Mesothelial cell of epicardium (in vitro differentiated cells): ENCODE data around the gene INTS15. TPM values are rescaled to one million over a fixed set of nuclear protein-coding genes. Genes with fewer than 3 reads are reported as not detected.

Experiments used
- DNase-seq, 2 experiments: peaks; one replicate each; pipeline ENCODE4 v3.0.0; 2021; ENCODE audit warnings: low spot score in 2 of 2; ENCODE audit not compliant: unreplicated experiment in 2 of 2
- H3K27ac Mint-ChIP-seq: 2 replicates; pipeline ENCODE4 v1.8.0; 2021; ENCODE audit warnings: mixed read lengths
- H3K27me3 Mint-ChIP-seq: 2 replicates; pipeline ENCODE4 v1.8.0; 2021; ENCODE audit warnings: low read depth, mixed read lengths
- H3K36me3 Mint-ChIP-seq: 2 replicates; pipeline ENCODE4 v1.8.0; 2021; ENCODE audit warnings: mixed read lengths
- H3K4me1 Mint-ChIP-seq: 2 replicates; pipeline ENCODE4 v1.8.0; 2021; ENCODE audit warnings: mixed read lengths
- H3K4me3 Mint-ChIP-seq: 2 replicates; pipeline ENCODE4 v1.8.0; 2021; ENCODE audit warnings: mild to moderate bottlenecking, moderate library complexity, mixed read lengths
- H3K9me3 Mint-ChIP-seq: 2 replicates; pipeline ENCODE4 v1.8.0; 2021; ENCODE audit warnings: mixed read lengths
- total RNA-seq: library from RNA; stranded (reverse); gene quantifications from 3 replicates; pipeline ENCODE4 v1.2.1, GENCODE V29; 2021
- TF ChIP-seq, protein P1 (sequence below): fragments of 200-600 bp; sonication (generic); IDR thresholded peaks from one replicate; pipeline ENCODE4 v1.5.0; 2021; ENCODE audit warnings: antibody characterized with exemption; ENCODE audit not compliant: unreplicated experiment

Gene INTS15
- total RNA-seq, 1 donor from 2014 or later, result 44.4 TPM

DNA sequence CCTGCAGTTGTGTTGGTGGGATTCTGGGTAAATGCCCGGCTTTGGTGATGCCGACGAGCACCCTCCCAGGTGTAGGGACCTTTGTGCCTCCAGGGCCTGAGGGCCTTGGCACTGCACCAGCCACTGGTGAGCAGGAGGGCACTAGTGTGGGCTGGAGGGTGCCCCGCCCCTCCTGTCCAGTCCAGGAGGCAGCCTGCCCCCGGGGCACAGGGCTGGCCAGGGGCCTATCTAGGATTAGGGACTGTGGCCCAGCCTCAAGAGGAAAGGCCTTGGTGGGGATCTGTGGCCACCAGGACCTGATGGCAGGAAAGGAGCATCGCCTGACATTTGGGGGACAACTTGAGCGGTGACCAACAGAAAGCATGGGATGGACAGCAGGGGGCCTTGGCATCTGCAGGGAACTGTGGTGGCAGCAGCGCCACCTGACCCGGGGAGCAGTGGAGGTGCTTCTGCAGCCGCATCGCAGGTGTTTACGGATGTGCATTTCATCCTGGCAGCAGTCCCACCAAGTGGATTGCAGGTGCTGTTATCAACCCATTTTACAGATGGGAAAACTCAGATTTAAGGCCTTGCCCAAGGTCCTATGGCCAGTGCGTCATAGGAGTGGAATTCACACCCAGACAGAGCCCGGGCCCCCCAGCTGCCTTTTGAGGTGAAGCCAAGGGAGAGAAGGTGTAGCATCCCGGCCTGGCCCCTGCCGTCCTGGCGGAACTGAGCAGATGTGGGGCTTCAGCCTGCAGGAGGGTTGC, 58.4 kb downstream of the INTS15 start:
- no peaks in the 10 kb centered on the region for H3K4me1 Mint-ChIP-seq

DNA sequence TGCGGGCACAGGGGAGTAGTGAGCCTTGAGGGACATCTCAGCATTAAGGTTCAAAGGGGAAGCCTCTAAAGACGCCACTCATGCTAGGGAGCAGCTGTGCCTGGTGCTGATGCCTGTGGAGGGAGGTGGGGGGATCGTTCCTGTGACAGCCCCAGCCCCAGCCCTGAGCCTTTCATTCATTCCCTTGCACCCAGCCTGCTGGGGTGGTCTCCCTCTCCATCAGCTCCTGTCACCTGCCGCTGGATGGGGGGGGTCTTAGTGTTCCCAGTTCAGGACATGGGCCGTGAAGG, 58.9 kb downstream of the INTS15 start:
- Mint-ChIP-seq H3K9me3 (peaks cover 5% of the 10 kb centered on the region), H3K36me3 (peaks cover 34% of the 10 kb centered on the region), H3K4me1 (no peaks in the 10 kb centered on the region), H3K27me3 (no peaks in the 10 kb centered on the region), H3K4me3 (no peak overlapping the region), H3K27ac (no peak overlapping the region)
- no peak for DNase-seq
- TF ChIP-seq, protein P1, sequence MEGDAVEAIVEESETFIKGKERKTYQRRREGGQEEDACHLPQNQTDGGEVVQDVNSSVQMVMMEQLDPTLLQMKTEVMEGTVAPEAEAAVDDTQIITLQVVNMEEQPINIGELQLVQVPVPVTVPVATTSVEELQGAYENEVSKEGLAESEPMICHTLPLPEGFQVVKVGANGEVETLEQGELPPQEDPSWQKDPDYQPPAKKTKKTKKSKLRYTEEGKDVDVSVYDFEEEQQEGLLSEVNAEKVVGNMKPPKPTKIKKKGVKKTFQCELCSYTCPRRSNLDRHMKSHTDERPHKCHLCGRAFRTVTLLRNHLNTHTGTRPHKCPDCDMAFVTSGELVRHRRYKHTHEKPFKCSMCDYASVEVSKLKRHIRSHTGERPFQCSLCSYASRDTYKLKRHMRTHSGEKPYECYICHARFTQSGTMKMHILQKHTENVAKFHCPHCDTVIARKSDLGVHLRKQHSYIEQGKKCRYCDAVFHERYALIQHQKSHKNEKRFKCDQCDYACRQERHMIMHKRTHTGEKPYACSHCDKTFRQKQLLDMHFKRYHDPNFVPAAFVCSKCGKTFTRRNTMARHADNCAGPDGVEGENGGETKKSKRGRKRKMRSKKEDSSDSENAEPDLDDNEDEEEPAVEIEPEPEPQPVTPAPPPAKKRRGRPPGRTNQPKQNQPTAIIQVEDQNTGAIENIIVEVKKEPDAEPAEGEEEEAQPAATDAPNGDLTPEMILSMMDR, result no peak

More for the DNA sequence above, 58.4 kb downstream of the INTS15 start:
- peaks cover 34% of the 10 kb centered on the region for H3K36me3 Mint-ChIP-seq
- H3K9me3 Mint-ChIP-seq, result peaks cover 5% of the 10 kb centered on the region
- no peaks in the 10 kb centered on the region for H3K27me3 Mint-ChIP-seq
- H3K4me3 Mint-ChIP-seq, result no peak overlapping the region
- TF ChIP-seq, protein P1, result no peak
- DNase-seq, result no peak
- no peak overlapping the region for H3K27ac Mint-ChIP-seq

DNA sequence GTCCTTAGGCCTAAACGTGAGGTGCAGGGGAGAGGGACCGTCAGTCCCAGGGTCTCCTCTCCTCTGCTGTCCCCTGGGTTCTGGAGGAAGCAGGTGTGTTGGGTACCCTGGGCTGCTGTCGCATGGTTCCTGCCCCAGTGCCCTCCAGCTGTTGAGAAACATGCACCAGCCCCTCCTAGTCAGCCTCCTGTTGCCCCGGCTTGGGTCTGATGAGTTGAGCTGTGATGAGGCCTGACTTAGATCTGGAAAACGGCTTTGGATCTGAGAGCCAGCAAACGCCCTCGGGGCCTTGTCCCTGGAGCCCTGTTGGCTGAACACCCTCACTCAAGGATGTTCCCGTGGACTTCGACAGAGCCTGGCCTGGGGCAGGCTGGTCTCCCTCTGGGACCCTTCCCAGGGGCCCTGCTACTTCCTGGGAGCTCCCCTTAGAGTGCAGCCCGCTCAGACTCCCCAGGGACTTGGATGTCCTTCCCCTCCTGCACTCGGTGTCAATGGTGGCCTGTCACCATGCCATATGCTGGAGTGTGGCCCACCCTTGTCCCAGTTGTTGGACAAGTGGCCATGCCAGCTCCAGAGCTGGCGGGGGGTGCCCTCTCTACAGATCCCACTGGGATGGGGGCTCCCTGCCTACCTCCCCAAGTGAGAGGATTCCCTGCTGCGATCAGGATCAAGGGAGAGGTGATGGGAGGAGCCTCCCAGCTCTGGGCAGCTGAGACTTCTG, 59.6 kb downstream of the INTS15 start:
- TF ChIP-seq, protein P1, result no peak
- no peak for DNase-seq
- Mint-ChIP-seq H3K36me3 (peaks cover 31% of the 10 kb centered on the region), H3K27ac (no peak overlapping the region), H3K9me3 (peaks cover 5% of the 10 kb centered on the region), H3K27me3 (no peaks in the 10 kb centered on the region), H3K4me1 (no peaks in the 10 kb centered on the region), H3K4me3 (no peak overlapping the region)

DNA sequence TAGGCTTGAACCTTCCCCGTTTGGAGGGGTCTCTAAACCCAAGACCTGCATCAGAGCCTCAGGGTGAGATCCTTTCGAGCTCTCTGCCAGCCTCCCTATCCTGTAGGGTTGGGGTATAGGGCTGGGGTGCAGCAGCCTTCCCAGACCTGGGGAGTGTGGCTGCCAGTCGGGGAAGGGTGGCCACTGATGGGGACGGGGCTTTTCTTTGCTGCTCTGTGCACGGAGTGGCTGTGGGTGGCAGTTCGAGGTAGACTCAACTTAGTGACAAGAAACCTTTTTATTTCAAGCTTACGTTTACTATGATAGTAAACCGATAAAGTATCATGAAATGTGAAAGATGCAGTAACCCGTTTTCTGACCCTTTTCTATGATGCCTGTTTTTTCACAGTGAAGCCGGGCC, 60.3 kb downstream of the INTS15 start:
- Mint-ChIP-seq H3K9me3 (peaks cover 8% of the 10 kb centered on the region), H3K4me1 (no peaks in the 10 kb centered on the region), H3K27ac (no peak overlapping the region), H3K4me3 (no peak overlapping the region), H3K36me3 (peaks cover 36% of the 10 kb centered on the region), H3K27me3 (no peaks in the 10 kb centered on the region)
- TF ChIP-seq, protein P1, result no peak
- DNase-seq, result no peak

DNA sequence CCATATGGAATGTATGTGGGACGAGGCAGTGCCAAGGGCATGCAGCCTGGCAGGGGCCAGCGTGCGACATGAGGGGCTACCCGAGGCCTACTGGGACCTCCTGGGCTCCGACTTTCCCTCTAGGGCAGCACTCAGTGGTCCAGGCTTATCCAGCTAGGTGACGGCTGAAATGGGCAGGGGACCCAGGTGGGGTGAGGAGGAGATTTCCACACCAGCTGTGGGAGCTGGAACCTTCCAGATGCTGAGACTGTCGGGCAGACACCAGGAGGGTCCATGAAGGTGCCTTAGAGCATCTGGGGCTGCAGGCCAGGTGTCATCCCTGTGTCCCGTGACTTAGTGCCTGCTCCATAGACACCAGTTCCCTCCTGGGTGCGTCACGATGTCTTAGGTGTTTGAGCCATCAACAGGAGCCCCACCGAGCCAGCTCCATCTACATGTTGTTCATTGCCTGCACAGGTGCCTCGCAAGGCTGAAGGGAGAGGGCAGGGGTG, 60.7 kb downstream of the INTS15 start:
- no peaks in the 10 kb centered on the region for H3K27me3 Mint-ChIP-seq
- H3K4me1 Mint-ChIP-seq, result no peaks in the 10 kb centered on the region
- no peak for DNase-seq
- TF ChIP-seq, protein P1, result no peak
- H3K9me3 Mint-ChIP-seq, result peaks cover 8% of the 10 kb centered on the region
- H3K4me3 Mint-ChIP-seq, result no peak overlapping the region
- peaks cover 41% of the 10 kb centered on the region for H3K36me3 Mint-ChIP-seq
- H3K27ac Mint-ChIP-seq, result no peak overlapping the region
